Effector CD4-positive, alpha-beta T cell (primary cell): Measurements from ENCODE around the gene HMMR.
"Not testable (repeated sequence)": the region's sequence is repeated elsewhere in the genome, so short reads cannot be mapped to it uniquely, and the experiment has no call there.

Experiments used
- DNase-seq: peaks from one replicate; pipeline ENCODE4 v3.0.0-alpha.2; 2020
- total RNA-seq: gene quantifications from one replicate; lab custom pipeline; 2026; lab: John Stamatoyannopoulos, UW

Gene HMMR
- 2.1 reads per million, percentile 4 among the genes with 10 or more reads in this experiment for total RNA-seq

- DNase-seq, result no peak
Observed at GRCh38 chr5:163460562-163461171, at the start of gene HMMR. Gene HMMR (plus strand): TSS chr5:163460632. CDS start chr5:163460693, 61 bp downstream.

GRCh38 chr5:163415673-163416072 lies 44.8 kb upstream of the HMMR start:
- DNase-seq, result not testable (repeated sequence)

- DNase-seq, result no peak
Observed at GRCh38 chr5:163424836-163425235, 35.6 kb upstream of the HMMR start.

GRCh38 chr5:163426128-163426527 lies 34.3 kb upstream of the HMMR start:
- DNase-seq, result not testable (repeated sequence)

GRCh38 chr5:163432544-163432943 lies 27.9 kb upstream of the HMMR start:
- DNase-seq, result no peak

- DNase-seq, result no peak
Observed at GRCh38 chr5:163433271-163433670, 27.2 kb upstream of the HMMR start.

- no peak for DNase-seq
Observed at GRCh38 chr5:163434401-163434866, 26.0 kb upstream of the HMMR start.

GRCh38 chr5:163436515-163436914 lies 23.9 kb upstream of the HMMR start:
- no peak for DNase-seq

- DNase-seq, result no peak
Observed at GRCh38 chr5:163437011-163437308, 23.5 kb upstream of the HMMR start.

GRCh38 chr5:163437309-163438182 lies 22.9 kb upstream of the HMMR start, which contains the start of gene CCNG1:
Gene CCNG1 (plus strand): TSS chr5:163437595. CDS start chr5:163439257, 1,662 bp downstream.
- peak; percentile 83 for DNase-seq

- DNase-seq, result no peak
Observed at GRCh38 chr5:163439092-163439425, 21.4 kb upstream of the HMMR start.

- DNase-seq, result no peak
Observed at GRCh38 chr5:163440954-163441353, 19.5 kb upstream of the HMMR start.

- no peak for DNase-seq
Observed at GRCh38 chr5:163444526-163444925, 15.9 kb upstream of the HMMR start.

GRCh38 chr5:163445345-163445744 lies 15.1 kb upstream of the HMMR start:
- no peak for DNase-seq

- DNase-seq, result no peak
Observed at GRCh38 chr5:163447191-163447590, 13.2 kb upstream of the HMMR start.

- DNase-seq, result no peak
Observed at GRCh38 chr5:163447875-163448274, 12.6 kb upstream of the HMMR start.

GRCh38 chr5:163448491-163448890 lies 11.9 kb upstream of the HMMR start:
- no peak for DNase-seq

- DNase-seq, result no peak
Observed at GRCh38 chr5:163451489-163451888, 8.9 kb upstream of the HMMR start.

GRCh38 chr5:163453705-163454104 lies 6.7 kb upstream of the HMMR start:
- DNase-seq, result no peak

GRCh38 chr5:163455406-163455805 lies 5.0 kb upstream of the HMMR start:
- DNase-seq, result not testable (repeated sequence)

GRCh38 chr5:163456029-163456589 lies 4.3 kb upstream of the HMMR start:
- DNase-seq, result no peak

- DNase-seq, result no peak
Observed at GRCh38 chr5:163456840-163457239, 3.6 kb upstream of the HMMR start.

- DNase-seq, result no peak
Observed at GRCh38 chr5:163458778-163459385, 1.6 kb upstream of the HMMR start.

- no peak for DNase-seq
Observed at GRCh38 chr5:163459462-163459818, 992 bp upstream of the HMMR start.
